ENCODE measurements around the gene TACSTD2. TPM values are rescaled to one million over a fixed set of nuclear protein-coding genes. Genes with fewer than 3 reads are reported as not detected.

The TACSTD2 gene
- total and polyA plus RNA-seq, 2 of the 4 experiments (the other 2 are of a cell fraction) = not detected

- H2AK9ac ChIP-seq (replicated peaks; ENCODE audit: low read depth, low read length, poor library complexity) = no peak overlapping the region
- no peak overlapping the region for H3K56ac ChIP-seq (ENCODE audit: extremely low read depth, insufficient read depth, low read length)
- ChIA-PET CTCF (no interaction called here), POLR2A (ENCODE audit: unreplicated experiment) (no interaction called here)
- no peak overlapping the region for H3K27ac ChIP-seq (ENCODE audit: insufficient read depth, low read length)
- H3K27me3 ChIP-seq (ENCODE audit: control insufficient read depth, insufficient read depth, low read length) = peaks cover 11% of the 10 kb centered on the region
- no peak for ATAC-seq (ENCODE audit: low read depth)
- H3K4me3 ChIP-seq (ENCODE audit: insufficient read depth, low read depth, low read length) = no peak overlapping the region
- dilution Hi-C loops (cut with HindIII; ENCODE audit: low sequenced_read_pairs, unreplicated experiment) = no loop called here
- BruUV-seq (replicated peaks) = no TSS peak
- no peak overlapping the region for H3K23ac ChIP-seq (ENCODE audit: low read depth, low read length)
- intact Hi-C loops (cut with micrococcal nuclease) = no loop called here
- peaks cover 3% of the 10 kb centered on the region; the same call in 1 of the 2 replicates for H3K9me1 ChIP-seq (ENCODE audit: insufficient read depth, low read length)
- no peak overlapping the region for H3K18ac ChIP-seq (ENCODE audit: low read depth, low read length)
- no peak overlapping the region for H2BK15ac ChIP-seq (ENCODE audit: low read depth, low read length)
- no peak overlapping the region for H3K9ac ChIP-seq (ENCODE audit: low read depth, low read length)
- in situ Hi-C loops (cut with MboI; ENCODE audit: low sequenced_read_pairs) = no loop called here
- no peak overlapping the region for H2BK20ac ChIP-seq (ENCODE audit: low read depth, low read length)
- TF ChIP-seq MAFK (IDR thresholded peaks at IDR 0.05; ENCODE audit: low read depth, low read length) (no peak), MXI1 (IDR thresholded peaks at IDR 0.05; ENCODE audit: borderline replicate concordance, low read depth, low read length) (no peak), SMC3 (IDR thresholded peaks at IDR 0.05; ENCODE audit: low read depth, low read length) (no peak), RAD21 (IDR thresholded peaks at IDR 0.05; ENCODE audit: low read length) (no peak), MAZ (IDR thresholded peaks at IDR 0.05; ENCODE audit: borderline replicate concordance, low read depth, low read length) (no peak)
- TF ChIP-seq, protein P1, sequence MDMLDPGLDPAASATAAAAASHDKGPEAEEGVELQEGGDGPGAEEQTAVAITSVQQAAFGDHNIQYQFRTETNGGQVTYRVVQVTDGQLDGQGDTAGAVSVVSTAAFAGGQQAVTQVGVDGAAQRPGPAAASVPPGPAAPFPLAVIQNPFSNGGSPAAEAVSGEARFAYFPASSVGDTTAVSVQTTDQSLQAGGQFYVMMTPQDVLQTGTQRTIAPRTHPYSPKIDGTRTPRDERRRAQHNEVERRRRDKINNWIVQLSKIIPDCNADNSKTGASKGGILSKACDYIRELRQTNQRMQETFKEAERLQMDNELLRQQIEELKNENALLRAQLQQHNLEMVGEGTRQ (IDR thresholded peaks at IDR 0.05; ENCODE audit: low read depth, low read length) = no peak
- TF ChIP-seq, protein P2, sequence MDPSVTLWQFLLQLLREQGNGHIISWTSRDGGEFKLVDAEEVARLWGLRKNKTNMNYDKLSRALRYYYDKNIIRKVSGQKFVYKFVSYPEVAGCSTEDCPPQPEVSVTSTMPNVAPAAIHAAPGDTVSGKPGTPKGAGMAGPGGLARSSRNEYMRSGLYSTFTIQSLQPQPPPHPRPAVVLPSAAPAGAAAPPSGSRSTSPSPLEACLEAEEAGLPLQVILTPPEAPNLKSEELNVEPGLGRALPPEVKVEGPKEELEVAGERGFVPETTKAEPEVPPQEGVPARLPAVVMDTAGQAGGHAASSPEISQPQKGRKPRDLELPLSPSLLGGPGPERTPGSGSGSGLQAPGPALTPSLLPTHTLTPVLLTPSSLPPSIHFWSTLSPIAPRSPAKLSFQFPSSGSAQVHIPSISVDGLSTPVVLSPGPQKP (IDR thresholded peaks at IDR 0.05; ENCODE audit: borderline replicate concordance, low read depth, low read length) = no peak
- H3K9me3 ChIP-seq (ENCODE audit: control insufficient read depth, insufficient read depth, low read length) = no peaks in the 10 kb centered on the region
- H2BK120ac ChIP-seq (ENCODE audit: low read depth, low read length) = no peak overlapping the region
- no peak overlapping the region for H3K4me2 ChIP-seq (ENCODE audit: low read depth, low read length)
- no peak overlapping the region for H4K8ac ChIP-seq (ENCODE audit: low read depth in 2 of 2, low read length in 2 of 2)
- H3K79me1 ChIP-seq (ENCODE audit: low read depth in 1 of 2, low read length in 2 of 2) = no peaks in the 10 kb centered on the region
- H3K36me3 ChIP-seq (ENCODE audit: control insufficient read depth, insufficient read depth, low read length) = no peaks in the 10 kb centered on the region
- H2AFZ ChIP-seq (replicated peaks; ENCODE audit: low read length, poor library complexity) = no peak overlapping the region
- no peak overlapping the region for H2BK5ac ChIP-seq (ENCODE audit: low read depth, low read length, poor library complexity, severe bottlenecking)
- no peak overlapping the region for H2AK5ac ChIP-seq (ENCODE audit: low read depth, low read length)
- WGBS, 2 experiments (ENCODE audit: extremely low coverage in 2 of 2, insufficient read length in 1 of 2) = 27% methylated on average over 2 of the region's 4 CpGs; no CpG with 5 or more reads in 1 of the 2 experiments
- H3K14ac ChIP-seq (replicated peaks; ENCODE audit: low read depth, low read length) = no peak overlapping the region
- DNase-seq = no peak
- H4K5ac ChIP-seq (ENCODE audit: low read depth, low read length) = no peak overlapping the region
- H4K91ac ChIP-seq (ENCODE audit: insufficient read depth, low read depth, low read length) = no peak overlapping the region
- peaks cover 2% of the 10 kb centered on the region; the same call in 1 of the 2 replicates for H3K4me1 ChIP-seq (ENCODE audit: control insufficient read depth, insufficient read depth, low read length)
- H3K4ac ChIP-seq (ENCODE audit: low read depth, low read length) = no peak overlapping the region
- H4K20me1 ChIP-seq (ENCODE audit: insufficient read depth, low read length) = no peaks in the 10 kb centered on the region
These were observed 19.6 kb upstream of the TACSTD2 start for GRCh38 chr1:58596631-58597052.

All from IMR-90 (cell line).